Stimulated activated memory B cell treated with anti-CD40 and anti-IgM and Interleukin-4, amounts not matched to agents 10 μg/mL and 1 μg/mL and 100 μg/mL, for 72 hours (primary cell): Measurements from ENCODE around the gene SETDB2.

Experiments used
- ATAC-seq: fragments of 150-1000 bp; cut with Tn5 transposase; 2 replicates; pipeline ENCODE4 v1.10.0; 2021
- H3K27ac Mint-ChIP-seq: one replicate; pipeline ENCODE4 v1.8.0; 2022; ENCODE audit warnings: mild to moderate bottlenecking, mixed read lengths
- H3K27me3 Mint-ChIP-seq: one replicate; pipeline ENCODE4 v1.8.0; 2022; ENCODE audit warnings: mixed read lengths
- H3K36me3 Mint-ChIP-seq: one replicate; pipeline ENCODE4 v1.8.0; 2022; ENCODE audit warnings: mixed read lengths
- H3K4me1 Mint-ChIP-seq: one replicate; pipeline ENCODE4 v1.8.0; 2022; ENCODE audit warnings: mixed read lengths
- H3K4me3 Mint-ChIP-seq: one replicate; pipeline ENCODE4 v1.8.0; 2022; ENCODE audit warnings: mild to moderate bottlenecking, moderate library complexity, mixed read lengths
- H3K9me3 Mint-ChIP-seq: one replicate; pipeline ENCODE4 v1.8.0; 2022; ENCODE audit warnings: mixed read lengths

The SETDB2 gene

GRCh38 chr13:49446473-49446872 lies 2.4 kb downstream of the SETDB2 start:
- no peak for ATAC-seq
- peak overlapping the region; percentile 58 for H3K4me3 Mint-ChIP-seq
- H3K27ac Mint-ChIP-seq: peak overlapping the region; percentile 95
- H3K9me3 Mint-ChIP-seq: no peaks in the 10 kb centered on the region
- H3K4me1 Mint-ChIP-seq: peaks cover 56% of the 10 kb centered on the region
- H3K36me3 Mint-ChIP-seq: peaks cover 17% of the 10 kb centered on the region
- H3K27me3 Mint-ChIP-seq: no peaks in the 10 kb centered on the region

DNA sequence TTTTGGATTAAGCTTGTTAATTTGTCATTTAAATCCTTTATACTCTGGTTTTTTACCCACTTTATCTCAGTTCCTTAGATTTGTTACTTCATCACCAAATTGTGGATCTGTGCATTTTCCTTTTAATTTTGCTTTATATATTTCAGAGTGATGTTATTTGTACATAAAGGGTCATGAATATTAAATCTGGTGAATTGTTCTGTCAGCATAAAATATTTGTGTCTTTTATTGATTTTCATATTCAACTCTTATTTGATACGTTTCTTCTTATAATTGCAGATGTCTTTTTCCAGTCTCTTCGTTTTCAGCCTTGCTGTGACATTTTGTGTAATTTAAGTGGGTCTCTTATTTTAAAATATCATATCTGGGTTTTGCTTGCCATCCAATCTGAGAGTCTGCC lies 4.7 kb downstream of the SETDB2 start:
- Mint-ChIP-seq H3K4me1 (peaks cover 59% of the 10 kb centered on the region), H3K36me3 (peaks cover 29% of the 10 kb centered on the region), H3K27me3 (no peaks in the 10 kb centered on the region), H3K27ac (peak overlapping the region; percentile 48), H3K4me3 (no peak overlapping the region), H3K9me3 (no peaks in the 10 kb centered on the region)
- ATAC-seq: no peak

DNA sequence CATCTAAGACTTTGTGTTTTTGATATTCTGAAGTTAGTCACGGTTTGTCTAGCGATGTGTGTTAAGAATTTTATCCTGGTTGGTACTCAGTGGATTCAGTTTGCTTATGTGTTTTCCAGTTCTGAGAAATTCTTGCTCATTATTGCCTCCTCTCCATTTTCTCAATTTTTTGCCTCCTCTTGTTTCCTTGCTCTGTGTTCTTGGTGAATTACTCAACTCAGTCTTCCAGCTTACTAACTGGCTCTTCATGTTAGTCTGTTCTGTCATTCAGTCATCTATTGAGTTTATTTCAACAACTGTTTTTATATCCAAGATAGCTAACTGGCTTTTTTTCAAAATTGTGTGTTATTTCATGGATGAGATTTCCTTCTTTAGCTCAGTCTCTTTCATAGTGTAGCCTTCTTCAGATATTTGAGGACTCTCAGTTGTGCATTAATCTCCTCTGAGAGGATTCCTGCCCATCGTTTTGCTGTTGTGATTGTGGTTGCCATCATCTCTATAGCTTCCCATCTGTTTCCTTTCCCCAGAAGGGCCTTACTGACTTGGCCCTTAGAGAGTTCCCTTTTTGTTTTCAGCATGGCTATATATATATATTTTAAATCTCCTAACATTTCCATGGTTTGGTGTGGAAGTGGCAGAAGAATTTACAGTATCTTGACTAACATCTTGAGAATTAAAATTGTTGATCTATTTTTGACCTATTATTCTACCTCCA lies 6.2 kb downstream of the SETDB2 start:
- Mint-ChIP-seq H3K9me3 (no peaks in the 10 kb centered on the region), H3K4me1 (peaks cover 61% of the 10 kb centered on the region), H3K4me3 (no peak overlapping the region), H3K27ac (no peak overlapping the region), H3K27me3 (no peaks in the 10 kb centered on the region), H3K36me3 (peaks cover 33% of the 10 kb centered on the region)
- ATAC-seq: no peak

DNA sequence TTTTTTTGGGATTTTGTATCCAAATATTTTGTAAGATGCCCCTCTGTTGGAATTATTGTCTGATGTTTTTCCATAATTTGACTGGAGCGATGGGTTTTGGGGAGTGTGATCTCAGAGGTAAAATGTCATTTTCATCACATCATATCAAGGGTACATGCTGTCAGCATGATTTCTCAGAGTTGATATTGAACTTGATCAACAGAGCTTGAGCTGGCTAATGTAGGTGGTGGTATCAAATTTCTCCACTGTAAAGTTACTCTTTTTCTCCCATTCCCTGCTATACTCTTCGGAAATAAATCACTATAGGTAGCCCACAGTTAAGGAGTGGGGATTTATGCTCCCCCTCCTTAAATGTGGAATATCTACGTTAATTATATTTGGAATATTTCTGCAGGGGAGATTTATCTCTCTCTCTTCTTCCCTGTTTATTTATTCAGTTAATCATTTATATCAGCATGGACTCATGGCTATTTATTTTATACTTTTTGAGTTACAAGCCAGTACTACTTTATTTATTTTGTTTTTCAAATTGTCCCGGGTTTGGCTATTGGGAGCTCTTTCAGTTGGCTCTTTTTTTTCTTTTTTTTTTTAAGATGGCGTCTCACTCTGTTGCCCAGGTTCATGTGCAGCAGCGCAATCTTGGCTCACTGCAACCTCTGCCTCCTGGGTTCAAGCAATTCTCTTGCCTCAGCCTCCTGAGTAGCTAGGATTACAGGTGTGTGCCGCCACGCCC lies 8.8 kb downstream of the SETDB2 start:
- H3K27ac Mint-ChIP-seq: no peak overlapping the region
- no peak for ATAC-seq
- H3K4me1 Mint-ChIP-seq: peaks cover 42% of the 10 kb centered on the region
- H3K36me3 Mint-ChIP-seq: peaks cover 33% of the 10 kb centered on the region
- no peaks in the 10 kb centered on the region for H3K9me3 Mint-ChIP-seq
- no peak overlapping the region for H3K4me3 Mint-ChIP-seq
- no peaks in the 10 kb centered on the region for H3K27me3 Mint-ChIP-seq

DNA sequence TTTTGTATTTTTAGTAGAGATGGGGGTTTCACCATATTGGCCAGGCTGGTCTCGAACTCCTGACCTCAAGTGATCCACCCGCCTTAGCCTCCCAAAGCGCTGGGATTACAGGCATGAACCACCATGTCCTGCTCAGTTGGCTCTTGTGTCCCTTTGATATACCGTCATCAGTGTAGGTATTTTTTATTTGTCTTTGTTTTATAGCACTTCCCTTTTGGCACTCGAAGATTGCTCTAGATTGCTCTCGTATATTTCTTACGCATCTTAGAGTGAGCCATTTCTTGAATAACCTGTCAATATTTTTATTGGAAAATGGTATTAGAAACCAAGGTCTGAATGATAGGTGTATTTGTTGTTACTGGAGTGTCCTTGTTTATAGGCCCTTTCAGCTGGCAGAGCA lies 9.4 kb downstream of the SETDB2 start:
- Mint-ChIP-seq H3K36me3 (peaks cover 37% of the 10 kb centered on the region), H3K9me3 (no peaks in the 10 kb centered on the region), H3K27ac (no peak overlapping the region), H3K4me1 (peaks cover 41% of the 10 kb centered on the region), H3K4me3 (no peak overlapping the region), H3K27me3 (no peaks in the 10 kb centered on the region)
- no peak for ATAC-seq

- peaks cover 33% of the 10 kb centered on the region for H3K4me1 Mint-ChIP-seq
- no peaks in the 10 kb centered on the region for H3K9me3 Mint-ChIP-seq
- H3K36me3 Mint-ChIP-seq: peaks cover 34% of the 10 kb centered on the region
- H3K27ac Mint-ChIP-seq: peak overlapping the region; percentile 49
- no peak overlapping the region for H3K4me3 Mint-ChIP-seq
- peak; percentile 76 for ATAC-seq
- no peaks in the 10 kb centered on the region for H3K27me3 Mint-ChIP-seq
These were observed 10.4 kb downstream of the SETDB2 start for GRCh38 chr13:49454388-49455006.

DNA sequence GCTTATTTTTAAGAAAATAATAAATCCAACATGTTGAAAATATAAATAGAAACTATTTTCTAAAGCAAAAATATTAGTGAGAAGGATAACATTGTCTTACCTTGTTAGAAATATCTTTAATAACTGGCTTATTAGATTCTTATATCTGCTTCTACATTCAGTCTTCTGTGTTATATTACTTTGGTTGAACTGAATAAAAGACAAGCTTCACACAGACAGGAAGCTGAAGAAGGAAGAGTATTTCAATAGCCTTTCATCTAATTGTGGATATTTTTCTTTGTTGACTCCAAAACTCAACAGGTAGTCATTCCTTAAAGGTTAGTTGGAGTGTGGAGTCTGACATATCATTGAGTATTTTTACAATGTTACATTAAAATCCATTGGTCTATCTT lies 10.9 kb downstream of the SETDB2 start:
- H3K9me3 Mint-ChIP-seq: no peaks in the 10 kb centered on the region
- H3K36me3 Mint-ChIP-seq: peaks cover 29% of the 10 kb centered on the region
- peaks cover 28% of the 10 kb centered on the region for H3K4me1 Mint-ChIP-seq
- no peak for ATAC-seq
- H3K4me3 Mint-ChIP-seq: no peak overlapping the region
- peak overlapping the region; percentile 49 for H3K27ac Mint-ChIP-seq
- H3K27me3 Mint-ChIP-seq: no peaks in the 10 kb centered on the region

DNA sequence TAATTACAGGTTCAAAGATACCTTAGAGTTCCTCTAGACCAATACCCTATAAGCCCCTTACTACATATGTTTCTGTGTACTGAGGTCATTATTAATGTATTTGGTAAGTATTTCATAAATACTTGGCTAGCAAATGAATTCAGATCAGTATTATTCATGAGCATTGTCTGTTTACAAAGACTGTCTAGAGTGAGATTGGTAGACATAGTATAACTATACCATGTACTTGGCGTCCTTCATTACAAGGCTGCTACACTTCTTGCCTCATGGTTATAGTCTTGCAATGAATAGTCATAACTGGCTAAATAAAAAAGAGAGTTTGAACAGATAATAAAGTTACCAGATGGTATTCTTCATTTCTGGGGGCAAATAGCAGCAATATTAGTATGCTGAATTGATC lies 12.1 kb downstream of the SETDB2 start:
- H3K27ac Mint-ChIP-seq: no peak overlapping the region
- H3K4me1 Mint-ChIP-seq: peaks cover 23% of the 10 kb centered on the region
- no peaks in the 10 kb centered on the region for H3K9me3 Mint-ChIP-seq
- H3K4me3 Mint-ChIP-seq: no peak overlapping the region
- H3K27me3 Mint-ChIP-seq: no peaks in the 10 kb centered on the region
- ATAC-seq: no peak
- peaks cover 25% of the 10 kb centered on the region for H3K36me3 Mint-ChIP-seq

DNA sequence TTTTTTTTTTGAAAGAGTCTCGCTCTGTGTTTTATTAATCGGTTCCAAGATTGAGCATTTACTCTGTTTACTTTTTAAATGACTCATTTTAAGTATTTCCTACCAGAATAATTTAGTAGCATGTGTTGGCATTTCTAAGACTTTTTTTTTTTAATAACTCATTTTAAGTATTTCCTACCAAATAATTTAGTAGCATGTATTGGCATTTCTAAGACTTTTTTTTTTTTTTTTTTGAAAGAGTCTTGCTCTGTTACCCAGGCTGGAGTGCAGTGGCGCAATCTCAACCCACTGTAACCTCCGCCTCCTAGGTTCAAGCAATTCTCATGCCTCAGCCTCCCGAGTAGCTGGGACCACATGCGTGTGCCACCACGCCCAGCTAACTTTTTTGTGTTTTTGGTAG lies 13.1 kb downstream of the SETDB2 start:
- Mint-ChIP-seq H3K4me3 (no peak overlapping the region), H3K9me3 (no peaks in the 10 kb centered on the region), H3K4me1 (peaks cover 23% of the 10 kb centered on the region), H3K36me3 (peaks cover 36% of the 10 kb centered on the region), H3K27me3 (no peaks in the 10 kb centered on the region), H3K27ac (no peak overlapping the region)
- no peak for ATAC-seq

- Mint-ChIP-seq H3K36me3 (peaks cover 43% of the 10 kb centered on the region), H3K27me3 (no peaks in the 10 kb centered on the region), H3K4me1 (peaks cover 8% of the 10 kb centered on the region), H3K4me3 (no peak overlapping the region), H3K27ac (no peak overlapping the region), H3K9me3 (peaks cover 2% of the 10 kb centered on the region)
- ATAC-seq: no peak
These were observed 15.5 kb downstream of the SETDB2 start for GRCh38 chr13:49459580-49459979.

DNA sequence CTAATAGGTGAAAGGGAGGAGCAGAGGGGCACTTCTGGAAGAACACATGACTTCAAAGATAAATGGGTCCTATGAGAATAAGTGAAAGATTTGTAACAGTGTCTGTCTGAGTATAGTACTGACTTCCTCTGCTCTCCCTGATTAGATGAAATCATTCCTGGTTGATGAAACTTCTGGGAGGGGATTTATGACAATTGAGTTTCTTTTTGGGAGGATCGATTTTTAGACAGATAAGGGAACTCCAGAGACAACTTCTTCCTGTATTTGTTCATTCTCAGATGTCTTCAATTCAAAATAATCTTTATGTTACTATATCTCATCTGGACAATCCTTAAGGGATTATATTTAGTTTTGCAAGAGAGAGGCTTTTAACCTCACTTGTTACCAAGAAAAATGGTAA lies 20.0 kb downstream of the SETDB2 start:
- Mint-ChIP-seq H3K4me3 (no peak overlapping the region), H3K9me3 (peaks cover 2% of the 10 kb centered on the region), H3K4me1 (no peaks in the 10 kb centered on the region), H3K27ac (no peak overlapping the region), H3K36me3 (peaks cover 50% of the 10 kb centered on the region), H3K27me3 (no peaks in the 10 kb centered on the region)
- no peak for ATAC-seq

DNA sequence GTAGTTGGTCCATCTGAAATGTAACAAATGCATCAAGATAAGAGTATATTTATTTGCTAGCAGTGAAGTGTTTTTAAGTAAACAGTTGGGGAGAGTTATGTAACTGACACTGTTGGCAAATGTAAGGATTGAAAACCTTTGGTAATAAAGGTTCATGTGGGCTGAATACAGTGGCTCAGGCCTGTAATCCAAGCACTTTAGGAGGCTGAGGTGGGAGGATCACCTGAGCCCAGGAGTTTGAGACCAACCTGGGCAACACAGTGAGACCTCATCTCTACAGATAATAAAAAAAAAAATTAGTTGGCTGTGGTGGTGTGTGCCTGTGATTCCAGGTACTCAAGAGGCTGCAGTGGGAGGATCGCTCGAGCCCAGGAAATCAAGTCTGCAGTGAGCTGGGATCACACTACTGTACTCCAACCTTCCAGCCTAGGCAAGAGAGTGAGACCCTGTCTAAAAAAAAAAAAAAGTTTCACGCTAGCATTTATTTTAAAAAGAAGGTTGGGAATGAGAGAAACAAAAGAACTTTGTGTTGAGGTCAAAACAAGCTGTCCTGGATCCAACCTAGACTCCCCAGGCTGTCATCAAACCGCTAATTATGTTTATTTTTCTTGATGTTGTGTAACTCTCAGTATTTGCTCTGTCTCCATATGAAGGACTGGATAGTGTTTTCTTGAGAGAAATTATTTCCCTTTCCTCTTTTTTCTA lies 20.7 kb downstream of the SETDB2 start:
- H3K36me3 Mint-ChIP-seq: peaks cover 57% of the 10 kb centered on the region
- no peak overlapping the region for H3K4me3 Mint-ChIP-seq
- no peak for ATAC-seq
- H3K4me1 Mint-ChIP-seq: no peaks in the 10 kb centered on the region
- no peaks in the 10 kb centered on the region for H3K27me3 Mint-ChIP-seq
- H3K27ac Mint-ChIP-seq: no peak overlapping the region
- H3K9me3 Mint-ChIP-seq: peaks cover 2% of the 10 kb centered on the region

DNA sequence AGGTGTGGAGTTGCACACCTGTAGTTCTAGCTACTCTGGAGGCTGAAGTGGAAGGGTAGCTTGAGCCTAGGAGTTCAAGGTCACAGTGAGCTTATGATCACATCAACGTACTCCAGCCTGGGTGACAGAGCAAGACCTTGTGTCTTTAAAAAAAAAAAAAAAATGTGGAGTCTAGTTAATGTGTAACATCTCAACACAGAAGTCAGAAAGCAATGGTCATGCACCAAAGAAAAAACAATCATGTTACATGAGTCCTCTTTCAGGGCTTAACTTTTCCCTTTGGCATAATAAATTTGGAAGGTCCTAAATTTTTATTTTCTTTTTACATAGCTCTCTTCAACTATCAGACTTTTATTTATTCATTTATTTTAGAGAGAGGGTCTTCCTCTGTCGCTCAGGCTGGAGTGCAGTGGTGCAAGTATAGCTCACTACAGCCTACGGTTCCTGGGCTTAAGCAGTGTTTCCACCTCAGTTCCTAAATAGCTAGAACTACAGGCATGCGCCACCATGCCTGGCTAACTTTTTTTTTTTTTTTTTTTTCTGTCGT lies 22.3 kb downstream of the SETDB2 start:
- no peak overlapping the region for H3K27ac Mint-ChIP-seq
- H3K9me3 Mint-ChIP-seq: peaks cover 2% of the 10 kb centered on the region
- H3K27me3 Mint-ChIP-seq: no peaks in the 10 kb centered on the region
- no peak overlapping the region for H3K4me3 Mint-ChIP-seq
- H3K4me1 Mint-ChIP-seq: no peaks in the 10 kb centered on the region
- ATAC-seq: no peak
- peaks cover 60% of the 10 kb centered on the region for H3K36me3 Mint-ChIP-seq

DNA sequence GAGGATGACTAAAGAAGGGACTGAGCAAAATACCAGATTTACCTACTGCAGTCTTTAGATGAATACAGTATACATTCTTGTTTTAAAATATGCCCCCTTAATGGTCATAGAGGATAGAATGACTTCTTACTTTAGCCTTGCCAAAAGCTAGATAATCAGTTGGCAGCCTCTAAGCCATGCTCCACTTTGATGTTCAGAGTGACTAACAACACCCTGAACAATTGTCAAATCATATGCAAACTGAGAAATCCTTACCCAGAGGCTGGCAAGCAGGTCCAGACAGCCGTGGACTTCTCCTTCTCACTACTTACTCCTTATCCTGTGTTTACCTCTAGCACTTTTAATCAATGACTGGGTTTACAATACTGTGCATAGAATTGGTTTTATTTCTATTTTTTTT lies 28.1 kb downstream of the SETDB2 start:
- Mint-ChIP-seq H3K36me3 (peaks cover 28% of the 10 kb centered on the region), H3K27me3 (no peaks in the 10 kb centered on the region)
- ATAC-seq: no peak

GRCh38 chr13:49476529-49476928 lies 32.5 kb downstream of the SETDB2 start:
- no peak for ATAC-seq
- Mint-ChIP-seq H3K27ac (no peak overlapping the region), H3K4me3 (no peak overlapping the region), H3K4me1 (no peaks in the 10 kb centered on the region), H3K36me3 (peaks cover 27% of the 10 kb centered on the region), H3K9me3 (no peaks in the 10 kb centered on the region), H3K27me3 (no peaks in the 10 kb centered on the region)

More for the DNA sequence above, 28.1 kb downstream of the SETDB2 start:
- Mint-ChIP-seq H3K4me3 (no peak overlapping the region), H3K4me1 (no peaks in the 10 kb centered on the region), H3K27ac (no peak overlapping the region), H3K9me3 (no peaks in the 10 kb centered on the region)
